ENCODE results near the gene MTTP.

Gene MTTP

GRCh38 chr4:99642725-99643489 lies 68.3 kb downstream of the MTTP start:
- DNase-seq (ENCODE audit: low spot score): no peak

GRCh38 chr4:99644453-99644852 lies 69.8 kb downstream of the MTTP start:
- no peak for DNase-seq (ENCODE audit: low spot score)

- no peak for DNase-seq (ENCODE audit: low spot score)
These were observed 70.4 kb downstream of the MTTP start for GRCh38 chr4:99645036-99645435.

DNA sequence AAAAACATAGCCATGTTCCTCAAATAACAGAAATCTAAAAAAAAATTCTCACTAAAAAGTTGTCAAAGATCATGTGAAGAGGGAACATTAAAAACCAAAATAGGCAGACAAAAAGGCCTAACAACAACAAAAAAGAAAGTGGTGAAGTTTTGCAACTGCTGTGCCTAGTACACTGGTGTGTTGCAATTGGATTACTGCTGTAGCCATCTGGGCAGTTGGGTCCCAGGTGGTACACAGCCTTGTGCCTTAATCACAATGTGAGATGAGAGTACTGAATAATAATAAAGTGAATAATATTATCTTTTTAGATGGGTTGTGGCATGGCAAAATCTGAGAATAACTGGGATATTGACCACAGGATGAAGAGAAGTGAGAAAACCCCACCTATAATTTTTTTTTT lies 71.0 kb downstream of the MTTP start:
- no peak for DNase-seq (ENCODE audit: low spot score)

DNA sequence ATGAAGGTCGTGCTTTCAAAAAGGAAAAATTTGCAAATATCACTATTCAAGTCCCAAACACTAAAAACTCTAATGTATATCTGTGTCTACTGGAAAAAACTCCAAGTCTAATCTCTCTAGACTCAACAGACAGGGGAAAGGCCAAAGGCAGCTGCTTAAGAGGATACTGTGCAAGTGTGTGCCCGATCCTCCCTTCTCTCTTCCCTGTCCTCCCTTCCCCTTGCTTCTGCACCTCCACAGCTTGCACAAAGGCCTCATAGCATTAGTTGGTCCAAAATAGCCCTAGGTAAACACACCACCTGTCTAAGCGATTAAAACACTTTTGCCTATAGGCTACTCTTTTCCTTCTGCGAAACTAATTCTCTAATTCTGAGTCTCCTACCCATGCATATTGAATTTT lies 72.4 kb downstream of the MTTP start:
- DNase-seq (ENCODE audit: low spot score): no peak

GRCh38 chr4:99648321-99648720 lies 73.7 kb downstream of the MTTP start:
- peak; percentile 27 for DNase-seq (ENCODE audit: low spot score)

- no peak for DNase-seq (ENCODE audit: low spot score)
These were observed 74.6 kb downstream of the MTTP start for GRCh38 chr4:99649208-99649607.

DNA sequence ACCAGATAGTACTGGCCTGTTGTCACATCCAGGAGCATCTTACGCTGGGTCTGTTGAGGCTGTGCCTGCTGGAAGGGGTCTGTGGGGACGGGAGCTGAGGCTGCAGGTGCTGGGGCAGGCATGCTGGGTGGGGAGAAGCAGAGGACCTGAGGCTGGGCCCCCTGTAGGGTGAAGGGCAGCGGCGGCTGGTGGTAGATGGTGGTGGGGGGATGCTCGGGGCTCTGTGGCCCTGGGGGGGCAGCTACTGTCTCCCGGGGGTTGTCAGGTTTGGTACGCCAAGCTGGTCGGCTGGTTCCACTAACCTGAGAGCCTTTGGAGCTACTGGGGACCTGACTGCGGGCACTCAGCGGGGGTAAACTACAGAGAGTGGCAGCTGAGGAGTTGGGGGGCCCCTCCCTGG lies 75.2 kb downstream of the MTTP start:
- no peak for DNase-seq (ENCODE audit: low spot score)

GRCh38 chr4:99651016-99651769 lies 76.6 kb downstream of the MTTP start:
- DNase-seq (ENCODE audit: low spot score): no peak

DNA sequence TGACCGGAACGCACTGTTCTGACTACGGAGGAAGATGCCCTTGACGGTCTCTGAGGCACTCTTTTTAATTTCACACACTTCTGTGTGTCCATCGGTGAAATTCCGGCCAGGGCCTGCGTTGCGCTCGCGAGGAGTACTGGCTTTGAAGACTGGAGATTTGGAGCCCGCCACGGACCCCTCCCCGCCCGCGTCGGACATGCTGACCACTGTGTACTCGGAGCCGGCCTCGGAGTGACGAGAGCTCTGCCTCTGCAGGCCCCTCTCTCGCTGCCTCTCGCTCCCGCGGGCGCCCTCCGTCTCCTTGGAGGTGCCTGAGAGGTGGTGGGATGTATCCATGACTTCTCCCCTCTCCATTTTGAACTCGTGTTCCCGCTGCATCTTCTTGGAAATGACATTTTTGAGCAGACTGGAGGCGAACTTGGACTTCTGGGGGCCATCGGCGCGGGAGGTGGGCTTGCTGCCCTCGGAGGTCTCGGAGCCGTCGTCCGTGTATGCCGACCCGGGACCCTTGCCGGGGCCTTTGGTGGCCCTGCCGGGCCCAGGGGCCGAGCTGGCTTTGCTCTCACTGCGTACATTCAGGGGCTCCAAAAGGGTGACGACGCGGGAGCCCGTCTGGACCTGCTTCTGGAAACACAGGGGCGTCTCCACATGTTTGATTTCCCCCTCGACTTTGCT lies 77.3 kb downstream of the MTTP start:
- DNase-seq (ENCODE audit: low spot score): no peak

DNA sequence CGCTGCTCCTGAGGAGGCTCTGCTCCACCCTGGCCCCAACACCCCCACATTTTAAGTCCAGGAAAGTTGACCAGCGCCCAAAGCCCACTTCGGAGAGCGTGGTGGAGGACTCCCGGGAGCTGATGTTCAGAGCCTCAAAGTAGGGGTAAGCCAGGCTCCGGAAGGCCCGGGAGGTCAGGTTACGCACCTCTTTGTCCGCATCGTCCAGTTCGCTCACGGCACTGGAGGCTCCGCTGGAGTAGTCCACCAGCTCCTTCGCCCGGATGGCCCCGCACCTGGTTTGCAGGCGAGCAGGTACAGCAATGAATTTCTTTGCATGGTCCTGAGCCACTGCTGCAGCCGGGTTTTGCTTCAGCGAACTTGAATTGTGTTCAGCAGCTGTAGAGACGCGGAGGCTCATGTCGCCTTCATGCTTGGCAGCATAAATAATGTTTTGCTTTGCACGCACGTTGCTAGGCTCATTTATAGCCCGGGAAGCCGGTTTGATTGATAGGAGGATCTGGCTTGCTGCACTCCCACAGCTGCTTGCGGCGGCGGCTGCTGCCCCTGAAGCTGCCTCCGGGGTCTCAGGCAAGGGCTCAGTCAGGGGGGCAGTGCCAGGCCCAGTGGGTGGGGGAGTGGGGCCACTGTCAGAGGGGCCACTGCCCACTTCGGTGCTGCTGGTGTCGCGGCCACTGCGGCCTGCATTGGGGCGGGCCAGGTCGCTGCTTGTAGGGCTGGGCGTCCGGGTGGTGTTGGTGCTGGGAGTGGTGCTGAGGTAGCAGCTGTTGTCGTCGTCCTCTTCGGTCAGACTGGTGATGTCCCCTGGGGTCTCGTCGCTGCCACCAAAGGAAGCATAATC lies 78.2 kb downstream of the MTTP start:
- DNase-seq (ENCODE audit: low spot score): no peak

GRCh38 chr4:99653916-99654315 lies 79.3 kb downstream of the MTTP start:
- no peak for DNase-seq (ENCODE audit: low spot score)

DNA sequence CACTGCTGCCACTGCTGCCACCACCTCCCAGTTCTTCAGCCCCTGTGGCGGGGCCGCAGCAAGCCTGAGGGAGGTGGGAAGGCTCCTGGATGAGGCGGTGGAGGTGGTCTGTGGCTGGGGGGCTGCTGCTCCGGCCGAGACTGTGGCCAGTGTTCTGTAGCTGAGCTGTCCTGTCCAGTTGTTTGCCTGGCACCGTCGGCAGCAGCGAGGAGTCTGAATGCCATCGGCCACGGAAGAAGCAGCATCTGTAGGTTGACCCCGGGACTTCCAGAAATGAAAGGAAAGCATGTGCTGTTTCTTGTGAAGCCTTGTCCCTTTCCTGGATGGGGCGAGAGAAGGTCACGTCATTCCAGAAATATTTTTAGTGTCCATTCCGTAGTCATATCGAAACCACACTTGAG lies 79.7 kb downstream of the MTTP start:
- no peak for DNase-seq (ENCODE audit: low spot score)

DNA sequence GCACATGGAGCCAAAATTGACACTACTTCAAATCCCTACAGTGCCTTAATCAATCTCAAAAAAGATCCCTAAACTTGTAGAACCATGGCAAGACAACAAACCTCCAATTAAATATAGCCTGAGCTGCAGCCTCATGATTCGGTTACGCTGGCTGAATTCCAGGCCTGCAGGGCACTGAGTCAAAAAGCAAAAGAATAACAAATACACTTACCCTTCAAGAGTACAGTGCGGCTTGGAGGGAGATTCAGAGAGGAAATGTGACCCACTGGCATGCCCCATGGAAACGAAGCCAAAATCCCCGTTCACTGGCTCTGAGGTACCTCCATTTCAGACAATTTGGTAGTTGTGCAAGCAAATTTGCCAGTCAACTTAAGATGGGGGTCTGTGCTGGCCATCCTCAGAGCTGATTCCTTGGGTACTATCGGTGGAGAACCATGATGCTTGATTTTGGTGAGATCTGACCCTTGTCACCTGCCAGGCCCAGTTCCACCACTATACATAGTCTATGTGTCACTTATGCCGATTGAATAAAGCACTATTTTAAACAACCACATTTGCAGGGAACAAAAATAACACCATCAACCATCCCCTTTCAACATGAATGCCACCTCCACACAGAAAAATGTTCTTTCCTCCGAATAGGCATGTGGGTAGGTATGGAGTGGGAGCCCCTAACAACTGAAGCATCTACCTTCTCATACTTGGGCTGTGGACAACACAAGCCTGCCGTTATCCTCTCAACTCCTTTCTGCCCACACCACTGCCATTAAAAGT lies 80.9 kb downstream of the MTTP start:
- DNase-seq (ENCODE audit: low spot score): no peak

DNA sequence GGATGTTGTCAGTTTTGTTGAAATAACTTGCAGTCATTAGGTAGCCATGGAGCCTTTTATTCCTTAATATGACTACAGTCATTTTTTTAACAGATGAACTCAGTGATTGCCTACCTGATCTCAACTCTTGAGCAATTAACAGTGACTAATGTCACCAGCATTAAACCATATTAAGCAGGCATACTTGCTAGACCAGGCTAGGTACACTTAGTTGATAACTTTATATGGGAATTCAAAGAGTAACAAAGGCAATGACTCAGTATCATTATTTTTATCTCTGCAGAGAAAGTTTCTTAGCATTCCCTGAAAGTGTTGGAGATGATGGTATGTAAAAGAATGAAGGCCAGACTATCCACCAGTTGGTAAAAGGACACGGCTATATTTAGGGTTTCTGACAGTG lies 83.2 kb downstream of the MTTP start, which contains the start of gene C4orf54:
C4orf54 (minus strand) TSS at position 31 of the 400 bp plus-strand sequence. CDS start 3,180 bp downstream, outside the sequence.
- DNase-seq (ENCODE audit: low spot score): no peak

DNA sequence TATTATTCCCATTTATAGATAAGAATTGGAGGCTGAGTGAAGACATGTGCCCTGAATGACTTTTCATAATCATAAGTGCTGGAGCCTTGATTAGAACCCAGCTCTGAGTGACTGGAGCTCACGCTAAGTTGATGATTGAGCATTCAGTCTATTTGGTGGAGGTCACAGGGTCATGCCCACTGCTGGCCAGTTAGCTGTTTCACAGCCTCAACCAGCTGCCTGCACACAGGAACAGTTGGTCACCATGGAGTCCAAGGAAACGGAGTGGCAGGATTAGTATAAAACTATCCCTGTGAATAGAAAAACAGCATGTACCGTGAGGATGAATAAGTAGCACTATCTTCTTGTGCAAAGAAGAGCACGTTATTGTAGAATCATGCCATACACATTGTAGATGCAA lies 84.0 kb downstream of the MTTP start:
- no peak for DNase-seq (ENCODE audit: low spot score)

GRCh38 chr4:99661907-99662306 lies 87.3 kb downstream of the MTTP start:
- DNase-seq (ENCODE audit: low spot score): no peak

DNA sequence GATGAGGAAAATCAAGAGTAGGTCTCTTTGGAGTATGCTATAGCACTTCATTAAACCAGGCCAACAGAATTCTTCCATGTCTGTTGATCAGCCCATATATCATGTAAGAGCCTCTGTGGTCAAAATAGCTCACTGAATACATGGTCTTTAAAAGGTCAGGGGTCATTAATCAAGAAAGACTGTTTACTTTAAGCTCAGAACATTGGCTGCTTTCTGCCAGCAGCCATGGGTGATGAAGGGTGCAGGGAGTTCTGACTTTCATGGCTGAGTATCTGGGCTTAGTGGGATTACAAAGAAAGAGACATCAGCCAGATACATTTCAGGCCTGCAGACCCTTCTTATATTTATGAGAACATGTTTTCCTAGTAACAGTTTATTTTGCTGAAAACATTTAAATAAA lies 90.1 kb downstream of the MTTP start:
- no peak for DNase-seq (ENCODE audit: low spot score)

- DNase-seq (ENCODE audit: low spot score): no peak
These were observed 91.4 kb downstream of the MTTP start for GRCh38 chr4:99665983-99666382.

DNA sequence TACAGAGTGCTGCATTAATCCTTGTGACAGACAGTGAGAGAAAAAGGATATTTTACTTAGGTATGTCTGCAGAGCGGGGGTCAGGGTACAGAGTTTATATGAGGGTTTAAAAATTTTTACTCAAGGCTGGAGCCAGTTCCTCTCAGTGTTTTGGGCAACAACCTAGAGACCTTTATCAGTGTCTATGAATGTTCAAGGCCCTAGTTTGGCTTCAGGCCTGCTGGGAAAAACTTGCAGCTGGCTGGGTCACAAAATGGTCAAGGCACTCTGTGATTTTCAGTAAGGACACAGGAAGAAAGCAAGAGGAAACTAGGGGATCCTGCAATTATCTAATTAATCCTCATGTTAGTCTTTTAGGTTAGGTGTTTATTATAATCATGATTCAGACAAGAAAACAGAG lies 93.8 kb downstream of the MTTP start:
- DNase-seq (ENCODE audit: low spot score): no peak

- DNase-seq (ENCODE audit: low spot score): no peak
These were observed 94.5 kb downstream of the MTTP start for GRCh38 chr4:99669084-99669483.

All from D341Med (cell line).